Glutamatergic neuron (in vitro differentiated cells): Measurements from ENCODE around the gene MYH7B. TPM values are rescaled to one million over a fixed set of nuclear protein-coding genes. Genes with fewer than 3 reads are reported as not detected.

Experiments
- DNase-seq: peaks from one replicate; pipeline ENCODE4 v3.0.0; 2022
- H3K27ac Mint-ChIP-seq: one replicate; pipeline ENCODE4 v1.8.0; 2020; ENCODE audit warnings: mild to moderate bottlenecking, mixed read lengths, inconsistent platforms; ENCODE audit not compliant: unreplicated experiment
- H3K27me3 Mint-ChIP-seq: one replicate; pipeline ENCODE4 v1.8.0; 2020; ENCODE audit warnings: mild to moderate bottlenecking, moderate library complexity, mixed read lengths, inconsistent platforms; ENCODE audit not compliant: unreplicated experiment
- H3K36me3 Mint-ChIP-seq: one replicate; pipeline ENCODE4 v1.8.0; 2020; ENCODE audit warnings: mild to moderate bottlenecking, mixed read lengths, inconsistent platforms; ENCODE audit not compliant: unreplicated experiment
- H3K4me1 Mint-ChIP-seq: one replicate; pipeline ENCODE4 v1.8.0; 2020; ENCODE audit warnings: mild to moderate bottlenecking, low read depth, mixed read lengths, inconsistent platforms; ENCODE audit not compliant: unreplicated experiment
- H3K4me3 Mint-ChIP-seq: one replicate; pipeline ENCODE4 v1.8.0; 2020; ENCODE audit warnings: mild to moderate bottlenecking, mixed read lengths, inconsistent platforms; ENCODE audit not compliant: unreplicated experiment
- H3K9me3 Mint-ChIP-seq: one replicate; pipeline ENCODE4 v1.8.0; 2020; ENCODE audit warnings: mild to moderate bottlenecking, moderate library complexity, mixed read lengths, inconsistent platforms; ENCODE audit not compliant: unreplicated experiment
- total RNA-seq: library from RNA; stranded (reverse); fragmentation: NEBNext Ultra II Directional; extraction: Animal tissue kit (Norgen Biotek cat#: 25700); gene quantifications from one replicate; pipeline ENCODE4 v1.2.1, GENCODE V29; 2021; ENCODE audit not compliant: unreplicated experiment
- TF ChIP-seq, protein P1 (sequence below): fragments of 200-600 bp; sonication (generic); IDR thresholded peaks from one replicate; pipeline ENCODE4 v1.5.0; 2021; ENCODE audit not compliant: partially characterized antibody, unreplicated experiment

The MYH7B gene
- total RNA-seq, 1 donor from 2014 or later = 1.5 TPM

DNA sequence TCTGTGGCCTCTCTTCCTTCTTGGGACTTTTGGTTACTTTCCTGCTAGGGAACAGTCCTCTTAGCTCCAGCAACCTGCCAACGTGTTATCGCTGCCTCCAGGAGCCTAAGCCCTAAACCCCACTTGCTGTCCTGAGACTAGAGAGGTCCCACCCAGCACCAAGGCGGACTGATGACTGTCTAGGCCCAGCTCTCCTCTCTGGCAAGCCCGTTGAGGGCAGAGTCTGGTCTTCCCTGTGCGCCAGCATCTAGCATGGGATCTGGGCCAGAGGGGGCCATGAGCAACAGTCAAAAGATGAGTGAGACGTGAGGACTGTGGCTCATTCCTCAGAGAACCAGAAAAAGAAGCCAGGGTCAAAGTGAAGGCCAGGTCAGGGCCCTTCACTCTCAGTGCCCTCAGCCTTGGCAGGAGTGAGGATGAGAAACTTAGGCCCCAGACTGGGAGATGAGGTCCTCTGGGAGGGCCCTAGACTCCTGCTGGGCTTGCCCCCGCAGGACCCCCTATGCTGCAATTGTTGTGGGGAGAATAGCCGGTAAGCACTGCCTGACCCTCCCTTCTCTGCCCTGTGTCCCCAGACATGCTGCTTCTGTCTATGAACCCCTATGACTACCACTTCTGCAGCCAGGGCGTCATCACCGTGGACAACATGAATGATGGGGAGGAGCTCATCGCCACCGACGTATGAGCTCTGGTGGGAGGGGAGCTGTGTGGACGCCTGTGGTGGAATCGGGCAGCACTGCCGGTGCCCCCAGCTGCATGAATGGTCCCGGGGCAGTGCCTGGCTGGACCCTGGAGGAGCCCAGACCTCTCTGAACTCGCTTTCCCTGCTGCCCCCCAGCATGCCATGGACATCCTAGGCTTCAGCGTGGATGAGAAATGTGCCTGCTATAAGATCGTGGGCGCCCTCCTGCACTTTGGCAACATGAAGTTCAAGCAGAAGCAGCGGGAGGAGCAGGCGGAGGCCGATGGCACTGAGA lies 30.9 kb downstream of the MYH7B start:
- H3K27ac Mint-ChIP-seq = no peak overlapping the region
- no peak overlapping the region for H3K4me3 Mint-ChIP-seq
- peaks cover 9% of the 10 kb centered on the region for H3K27me3 Mint-ChIP-seq
- H3K4me1 Mint-ChIP-seq = peaks cover 21% of the 10 kb centered on the region
- TF ChIP-seq, protein P1, sequence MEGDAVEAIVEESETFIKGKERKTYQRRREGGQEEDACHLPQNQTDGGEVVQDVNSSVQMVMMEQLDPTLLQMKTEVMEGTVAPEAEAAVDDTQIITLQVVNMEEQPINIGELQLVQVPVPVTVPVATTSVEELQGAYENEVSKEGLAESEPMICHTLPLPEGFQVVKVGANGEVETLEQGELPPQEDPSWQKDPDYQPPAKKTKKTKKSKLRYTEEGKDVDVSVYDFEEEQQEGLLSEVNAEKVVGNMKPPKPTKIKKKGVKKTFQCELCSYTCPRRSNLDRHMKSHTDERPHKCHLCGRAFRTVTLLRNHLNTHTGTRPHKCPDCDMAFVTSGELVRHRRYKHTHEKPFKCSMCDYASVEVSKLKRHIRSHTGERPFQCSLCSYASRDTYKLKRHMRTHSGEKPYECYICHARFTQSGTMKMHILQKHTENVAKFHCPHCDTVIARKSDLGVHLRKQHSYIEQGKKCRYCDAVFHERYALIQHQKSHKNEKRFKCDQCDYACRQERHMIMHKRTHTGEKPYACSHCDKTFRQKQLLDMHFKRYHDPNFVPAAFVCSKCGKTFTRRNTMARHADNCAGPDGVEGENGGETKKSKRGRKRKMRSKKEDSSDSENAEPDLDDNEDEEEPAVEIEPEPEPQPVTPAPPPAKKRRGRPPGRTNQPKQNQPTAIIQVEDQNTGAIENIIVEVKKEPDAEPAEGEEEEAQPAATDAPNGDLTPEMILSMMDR = no peak
- no peak for DNase-seq
- H3K9me3 Mint-ChIP-seq = peaks cover 5% of the 10 kb centered on the region
- no peaks in the 10 kb centered on the region for H3K36me3 Mint-ChIP-seq

DNA sequence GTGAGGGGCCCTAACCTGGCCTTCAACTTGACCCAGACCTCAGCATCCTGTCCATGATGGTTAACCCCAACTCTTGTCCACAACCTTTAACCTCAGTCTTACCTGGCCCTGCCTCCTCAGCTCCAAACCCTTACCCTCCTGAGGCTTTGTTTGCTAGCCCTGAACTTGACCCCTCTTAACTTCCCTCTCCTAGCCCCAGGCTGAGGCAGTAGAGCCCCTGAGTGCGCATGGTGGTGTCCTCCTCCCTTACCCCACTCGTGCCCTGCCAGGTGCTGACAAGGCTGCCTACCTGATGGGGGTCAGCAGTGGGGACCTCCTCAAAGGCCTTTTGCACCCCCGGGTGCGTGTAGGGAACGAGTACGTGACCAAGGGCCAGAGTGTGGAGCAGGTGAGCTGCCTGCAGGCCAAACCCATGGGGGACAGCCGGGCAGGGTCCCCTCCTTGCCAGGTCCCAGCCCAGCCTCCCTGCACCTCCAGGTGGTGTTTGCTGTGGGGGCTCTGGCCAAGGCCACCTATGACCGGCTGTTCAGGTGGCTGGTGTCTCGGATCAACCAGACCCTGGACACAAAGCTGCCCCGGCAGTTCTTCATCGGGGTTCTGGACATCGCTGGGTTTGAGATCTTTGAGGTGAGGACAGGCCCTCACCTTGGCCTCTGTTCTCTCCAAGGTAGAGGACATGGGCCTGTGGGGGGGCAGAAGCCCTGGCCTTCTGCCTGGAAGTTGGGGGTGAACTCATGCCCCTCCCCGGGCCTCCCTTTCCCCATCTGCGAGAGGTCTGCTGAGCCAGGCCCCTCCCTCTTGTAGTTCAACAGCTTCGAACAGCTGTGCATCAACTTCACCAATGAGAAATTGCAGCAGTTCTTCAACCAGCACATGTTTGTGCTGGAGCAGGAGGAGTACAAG lies 31.9 kb downstream of the MYH7B start:
- peaks cover 9% of the 10 kb centered on the region for H3K27me3 Mint-ChIP-seq
- H3K36me3 Mint-ChIP-seq = no peaks in the 10 kb centered on the region
- H3K9me3 Mint-ChIP-seq = peaks cover 5% of the 10 kb centered on the region
- DNase-seq = no peak
- H3K4me1 Mint-ChIP-seq = peaks cover 17% of the 10 kb centered on the region
- H3K4me3 Mint-ChIP-seq = no peak overlapping the region
- H3K27ac Mint-ChIP-seq = no peak overlapping the region
- TF ChIP-seq, protein P1 = no peak

DNA sequence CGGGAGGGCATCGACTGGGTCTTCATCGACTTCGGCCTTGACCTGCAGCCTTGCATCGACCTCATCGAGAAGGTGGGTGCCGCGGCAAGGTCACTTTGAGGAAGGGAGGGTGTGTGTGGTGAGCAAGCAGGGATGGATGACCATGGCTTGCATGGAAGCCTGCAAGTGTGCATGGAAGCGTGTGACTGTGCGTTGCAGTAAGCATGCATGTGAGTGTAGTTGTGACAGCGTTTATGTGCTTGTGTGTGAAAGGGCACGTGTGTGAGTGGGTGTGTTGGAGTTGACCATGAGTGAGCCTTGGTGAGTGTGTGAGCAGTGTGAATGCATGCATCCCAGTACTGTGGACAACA lies 32.5 kb downstream of the MYH7B start:
- Mint-ChIP-seq H3K4me3 (no peak overlapping the region), H3K36me3 (no peaks in the 10 kb centered on the region), H3K4me1 (peaks cover 12% of the 10 kb centered on the region), H3K27ac (no peak overlapping the region), H3K9me3 (peaks cover 5% of the 10 kb centered on the region), H3K27me3 (peaks cover 9% of the 10 kb centered on the region)
- DNase-seq = no peak
- TF ChIP-seq, protein P1 = no peak

DNA sequence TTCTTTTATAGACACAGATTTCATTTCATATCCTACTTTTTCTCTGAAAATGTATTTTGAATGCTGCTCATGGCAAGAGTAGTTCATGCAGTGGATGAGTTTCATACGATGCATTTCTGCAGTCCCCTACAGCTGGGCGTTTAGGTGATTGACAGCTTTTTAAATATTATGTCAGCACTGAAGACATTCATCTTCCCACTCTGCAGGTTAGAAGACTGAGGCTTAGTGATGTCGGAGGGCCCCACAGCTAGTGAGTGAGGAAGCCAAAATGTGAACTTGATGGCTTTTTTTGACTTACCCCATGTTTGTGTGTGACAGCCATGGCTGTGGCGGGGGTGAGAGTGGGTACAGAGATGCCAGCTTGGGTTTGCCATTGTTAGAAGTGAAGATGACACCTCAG lies 33.5 kb downstream of the MYH7B start:
- H3K9me3 Mint-ChIP-seq = peaks cover 5% of the 10 kb centered on the region
- DNase-seq = no peak
- H3K36me3 Mint-ChIP-seq = no peaks in the 10 kb centered on the region
- peaks cover 7% of the 10 kb centered on the region for H3K27me3 Mint-ChIP-seq
- no peak overlapping the region for H3K27ac Mint-ChIP-seq
- TF ChIP-seq, protein P1 = no peak
- H3K4me1 Mint-ChIP-seq = peaks cover 5% of the 10 kb centered on the region
- no peak overlapping the region for H3K4me3 Mint-ChIP-seq
